SKM-1 treated with dmso at 0.1 percent for 144 hours (cell line): ENCODE measurements around the gene BTBD2.

Experiments
- DNase-seq: peaks from one replicate; lab custom pipeline; 2025; ENCODE audit not compliant: unreplicated experiment; lab: John Stamatoyannopoulos, UW

BTBD2 gene

GRCh38 chr19:1968279-1969175, 47.0 kb downstream of the BTBD2 start:
- DNase-seq = no peak

GRCh38 chr19:1967087-1967608, 48.4 kb downstream of the BTBD2 start:
- no peak for DNase-seq

GRCh38 chr19:1962674-1963073, 52.8 kb downstream of the BTBD2 start:
- DNase-seq = no peak

GRCh38 chr19:1961000-1961883, 54.3 kb downstream of the BTBD2 start:
- DNase-seq = no peak

GRCh38 chr19:1959928-1960589, 55.5 kb downstream of the BTBD2 start:
- DNase-seq = no peak

- no peak for DNase-seq
Measured at GRCh38 chr19:1957562-1958248, 57.8 kb downstream of the BTBD2 start.

- DNase-seq = no peak
Measured at GRCh38 chr19:1956868-1957492, 58.5 kb downstream of the BTBD2 start.

- DNase-seq = no peak
Measured at GRCh38 chr19:1956122-1956494, 59.4 kb downstream of the BTBD2 start.

- no peak for DNase-seq
Measured at GRCh38 chr19:1955171-1956121, 60.1 kb downstream of the BTBD2 start.

- DNase-seq = no peak
Measured at GRCh38 chr19:1954532-1954933, 61.0 kb downstream of the BTBD2 start.

- DNase-seq = no peak
Measured at GRCh38 chr19:1953441-1954094, 61.9 kb downstream of the BTBD2 start.

GRCh38 chr19:1953037-1953436, 62.5 kb downstream of the BTBD2 start:
- no peak for DNase-seq

- no peak for DNase-seq
Measured at GRCh38 chr19:1952635-1953034, 62.9 kb downstream of the BTBD2 start.

GRCh38 chr19:1950640-1951039, 64.9 kb downstream of the BTBD2 start:
- no peak for DNase-seq

GRCh38 chr19:1949304-1950101, 66.0 kb downstream of the BTBD2 start:
- no peak for DNase-seq

GRCh38 chr19:1947651-1948209, 67.8 kb downstream of the BTBD2 start:
- DNase-seq = no peak

GRCh38 chr19:1945899-1946298, 69.6 kb downstream of the BTBD2 start:
- DNase-seq = no peak
